ENCODE results near the gene GOLIM4. TPM values are rescaled to one million over a fixed set of nuclear protein-coding genes. Genes with fewer than 3 reads are reported as not detected.

Gene GOLIM4
- total and polyA plus RNA-seq, 2 of the 13 experiments (the other 11 are each of a cell fraction or from before 2014, with no cell fraction given), result 10.9 to 47.7 TPM

DNA sequence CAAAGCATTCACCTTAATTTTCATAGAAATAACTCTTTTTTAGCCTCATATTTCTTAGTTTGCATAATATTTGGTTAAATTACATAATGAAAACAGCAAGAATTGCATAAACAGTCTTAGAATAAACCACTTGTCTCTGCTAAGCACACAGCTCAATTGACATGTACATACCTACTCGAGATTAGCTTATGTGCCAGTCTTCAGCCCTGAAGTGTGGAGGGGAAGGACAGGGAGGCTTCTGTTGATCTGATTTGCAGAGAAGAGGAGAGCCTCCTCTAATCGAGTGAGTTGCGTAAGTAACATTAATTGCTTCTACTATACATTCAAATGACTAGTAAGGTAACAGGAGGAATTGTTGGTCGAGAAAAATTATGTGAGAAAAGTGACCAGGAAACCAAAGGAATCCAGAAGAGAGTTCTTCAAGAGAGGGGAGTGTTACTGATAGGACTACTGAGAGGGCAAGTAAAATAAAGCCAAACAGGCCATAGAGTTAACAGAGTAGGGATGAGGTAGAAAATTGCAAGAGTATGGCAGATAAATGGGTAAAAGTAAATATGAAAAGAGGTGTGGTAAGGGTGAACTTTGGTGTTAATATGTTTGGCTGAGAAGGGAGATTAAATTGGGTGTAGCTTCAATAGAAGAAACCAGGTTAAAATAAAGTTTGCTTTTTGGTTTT, 7.1 kb upstream of the GOLIM4 start:
- Histone ChIP-seq H3K4me1 (ENCODE audit: insufficient read depth, low read length) (no peaks in the 10 kb centered on the region), H3K9ac (ENCODE audit: insufficient read depth, low read depth, low read length) (no peak overlapping the region), H3K27me3 (ENCODE audit: control insufficient read depth in 1 of 2, insufficient read depth in 2 of 2, low read length in 2 of 2) (no peaks in the 10 kb centered on the region), H3K79me2 (ENCODE audit: insufficient read depth, low read length) (no peaks in the 10 kb centered on the region), H3K36me3 (replicated peaks in 1 of 2; ENCODE audit: control insufficient read depth in 1 of 2, insufficient read depth in 2 of 2, low read length in 2 of 2) (no peaks in the 10 kb centered on the region), H4K20me1 (ENCODE audit: insufficient read depth, low read length) (no peaks in the 10 kb centered on the region), H3K4me3 (replicated peaks in 1 of 3; ENCODE audit: insufficient read depth in 1 of 3, low read depth in 2 of 3, low read length in 3 of 3) (no peak overlapping the region), H3K27ac (ENCODE audit: extremely low read length, insufficient read depth, low read length) (no peak overlapping the region), H3K9me3 (ENCODE audit: low read length) (no peaks in the 10 kb centered on the region), H3K4me2 (ENCODE audit: low read depth, low read length) (no peak overlapping the region), H2AFZ (ENCODE audit: low read length) (no peak overlapping the region)
- ATAC-seq, result no peak
- ChIA-PET POLR2A (no interaction called here), CTCF (ENCODE audit: low intra/inter-chr PET ratio, low total read pairs) (no interaction called here)
- in situ Hi-C loops (cut with HindIII; ENCODE audit: extremely low pct_ligation_motif_present, low pct_unique_long_range_greater_than_20kb) (no loop called here), intact Hi-C loops (cut with micrococcal nuclease; ENCODE audit: unreplicated experiment) (loop anchor here (5.0 kb wide), 1 partner anchor 286 kb away; no protein-coding TSS in a partner anchor)
- no peak for DNase-seq (ENCODE audit: low spot score)
- no peak for FAIRE-seq
- 23% methylated on average over 4 of the region's 4 CpGs for WGBS (ENCODE audit: low lambda C conversion rate)
- no TSS peak for BruUV-seq (replicated peaks)
- TF ChIP-seq RAD21 (CRISPR knock-in tag; IDR thresholded peaks at IDR 0.05), result no peak
- no peak for TF ChIP-seq MTF2 (CRISPR knock-in tag; IDR thresholded peaks at IDR 0.05; ENCODE audit: borderline replicate concordance)
- no peak for TF ChIP-seq ZNF773 (CRISPR knock-in tag; IDR thresholded peaks at IDR 0.05; ENCODE audit: borderline replicate concordance)
- no peak for TF ChIP-seq YY1 (IDR thresholded peaks at IDR 0.05; ENCODE audit: insufficient read depth, insufficient replicate concordance, low read depth, low read length)
- no peak for TF ChIP-seq ZFP36 (IDR thresholded peaks at IDR 0.05; ENCODE audit: borderline replicate concordance, low read depth, low read length, partially characterized antibody)
- no peak for TF ChIP-seq POLR2G (IDR thresholded peaks at IDR 0.05; ENCODE audit: low read depth, low read length)
- TF ChIP-seq, protein P1, sequence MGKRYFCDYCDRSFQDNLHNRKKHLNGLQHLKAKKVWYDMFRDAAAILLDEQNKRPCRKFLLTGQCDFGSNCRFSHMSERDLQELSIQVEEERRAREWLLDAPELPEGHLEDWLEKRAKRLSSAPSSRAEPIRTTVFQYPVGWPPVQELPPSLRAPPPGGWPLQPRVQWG (CRISPR knock-in tag; IDR thresholded peaks at IDR 0.05; ENCODE audit: borderline replicate concordance, low read depth), result no peak
- no peak for TF ChIP-seq SUZ12 (IDR thresholded peaks at IDR 0.05; ENCODE audit: low read depth, low read length)
- TF ChIP-seq ZFP36L2 (CRISPR knock-in tag; IDR thresholded peaks at IDR 0.05), result no peak
- TF ChIP-seq MTA3 (CRISPR knock-in tag; IDR thresholded peaks at IDR 0.05), result no peak
- TF ChIP-seq ZNF354B (CRISPR knock-in tag; IDR thresholded peaks at IDR 0.05), result no peak
- no peak for TF ChIP-seq MAFG (CRISPR knock-in tag; IDR thresholded peaks at IDR 0.05)
- TF ChIP-seq FOSL2 (CRISPR knock-in tag; IDR thresholded peaks at IDR 0.05), result no peak
- no peak for TF ChIP-seq HOXA9 (CRISPR knock-in tag; IDR thresholded peaks at IDR 0.05; ENCODE audit: borderline replicate concordance)
- TF ChIP-seq ZNF788 (CRISPR knock-in tag; IDR thresholded peaks at IDR 0.05; ENCODE audit: borderline replicate concordance), result no peak
- no peak for TF ChIP-seq ZFAT (CRISPR knock-in tag; conservative IDR thresholded peaks at IDR 0.05)

Data from HepG2 (cell line).